GM21825 (cell line): ENCODE results near the gene CLEC3A.
"Not testable (repeated sequence)": the region's sequence is repeated elsewhere in the genome, so short reads cannot be mapped to it uniquely, and the experiment has no call there.

Source experiments
- ATAC-seq: cut with Tn5 transposase; IDR thresholded peaks from one replicate; pipeline ENCODE4 v1.9.1; 2021; ENCODE audit warnings: mild to moderate bottlenecking, moderate library complexity; ENCODE audit not compliant: unreplicated experiment

The CLEC3A gene

DNA sequence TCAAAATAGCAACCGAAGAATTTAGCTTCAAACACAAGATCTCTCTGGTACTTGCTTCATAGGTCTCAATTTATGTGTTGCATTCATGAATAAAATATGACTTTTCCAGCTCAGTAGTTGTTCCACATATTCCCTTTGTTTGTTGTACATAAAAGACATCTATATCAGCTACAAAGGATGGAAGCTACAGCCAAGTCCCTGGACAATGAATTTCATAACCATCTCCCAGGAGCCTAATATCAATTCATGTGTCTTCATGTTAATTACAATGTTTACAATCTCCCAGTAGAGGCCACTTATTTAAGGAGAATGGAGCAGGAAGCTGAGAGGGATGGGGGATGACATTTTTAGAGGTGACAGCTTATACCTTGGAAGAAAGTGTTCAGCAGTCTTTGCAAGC, 3.3 kb downstream of the CLEC3A start:
- ATAC-seq, result no peak

DNA sequence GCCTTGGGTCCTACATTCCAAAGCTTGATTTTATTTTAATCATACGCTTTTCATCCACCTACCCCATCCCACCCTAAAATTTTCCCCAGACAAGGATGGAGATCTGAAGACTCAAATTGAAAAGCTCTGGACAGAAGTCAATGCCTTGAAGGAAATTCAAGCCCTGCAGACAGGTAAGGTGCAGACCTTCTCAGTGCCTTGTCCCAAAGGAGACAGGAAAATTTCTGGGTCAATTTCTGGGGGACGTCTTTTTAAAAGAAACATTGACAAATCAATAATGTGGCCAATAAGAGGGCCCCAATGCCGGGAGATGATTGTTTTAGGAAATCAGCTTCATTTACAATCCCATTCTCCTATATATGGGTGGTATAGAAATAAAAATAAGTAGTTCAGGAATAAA, 5.7 kb downstream of the CLEC3A start:
- ATAC-seq, result no peak

DNA sequence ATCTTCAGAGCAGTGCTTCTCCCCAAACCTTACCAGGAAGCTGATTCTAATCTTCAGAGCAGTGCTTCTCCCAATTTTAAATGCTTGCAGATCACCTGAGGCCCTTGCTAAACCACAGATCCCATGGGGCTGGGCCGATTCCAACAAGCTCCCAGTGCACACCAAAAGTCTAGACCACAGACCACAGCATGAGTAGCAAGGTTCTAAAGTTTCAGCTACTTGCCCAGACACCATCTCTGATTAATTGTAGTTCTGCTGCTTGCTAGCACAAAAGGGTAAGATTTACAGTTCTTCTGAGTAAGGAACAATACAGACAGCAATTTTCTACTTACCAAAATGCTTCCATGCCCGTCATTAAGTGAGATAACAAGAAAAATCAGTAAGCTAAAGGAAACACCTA, 12.2 kb downstream of the CLEC3A start:
- no peak for ATAC-seq

DNA sequence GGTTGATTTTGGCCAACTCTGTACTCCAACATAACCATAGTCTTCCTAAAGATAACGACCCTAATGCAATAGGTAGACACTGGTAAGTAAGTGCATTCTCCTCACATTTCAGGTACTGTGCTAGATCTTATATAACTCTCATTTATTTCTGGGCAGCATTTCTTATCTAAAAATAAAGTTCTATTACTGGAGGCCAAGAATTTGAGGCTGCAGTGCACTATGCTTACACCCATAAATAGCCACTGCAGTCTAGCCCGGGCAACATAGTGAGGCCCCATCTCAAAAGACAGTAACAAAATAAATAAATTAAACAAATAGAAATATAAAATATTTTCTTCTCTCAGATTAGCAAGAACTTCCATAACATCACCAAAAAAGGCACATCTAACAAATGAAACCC, 12.7 kb downstream of the CLEC3A start:
- no peak for ATAC-seq

DNA sequence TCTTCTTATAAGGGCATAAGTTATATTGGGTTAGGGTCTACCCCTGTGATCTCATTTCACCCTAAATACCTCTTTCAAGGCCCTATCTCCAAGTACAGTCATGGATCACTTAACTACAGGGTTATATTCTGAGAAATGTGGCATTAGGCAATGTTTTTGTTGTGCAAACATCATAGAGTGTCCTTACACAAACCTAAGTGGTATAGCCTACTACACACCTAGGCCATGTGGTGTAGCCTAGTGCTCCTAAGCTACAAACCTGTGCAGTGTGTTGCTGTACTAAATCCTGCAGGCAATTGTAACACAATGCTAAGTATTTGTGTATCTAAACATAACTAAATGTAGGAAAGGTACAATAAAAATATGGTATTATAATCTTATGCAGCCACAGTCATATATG, 18.0 kb downstream of the CLEC3A start:
- no peak for ATAC-seq

DNA sequence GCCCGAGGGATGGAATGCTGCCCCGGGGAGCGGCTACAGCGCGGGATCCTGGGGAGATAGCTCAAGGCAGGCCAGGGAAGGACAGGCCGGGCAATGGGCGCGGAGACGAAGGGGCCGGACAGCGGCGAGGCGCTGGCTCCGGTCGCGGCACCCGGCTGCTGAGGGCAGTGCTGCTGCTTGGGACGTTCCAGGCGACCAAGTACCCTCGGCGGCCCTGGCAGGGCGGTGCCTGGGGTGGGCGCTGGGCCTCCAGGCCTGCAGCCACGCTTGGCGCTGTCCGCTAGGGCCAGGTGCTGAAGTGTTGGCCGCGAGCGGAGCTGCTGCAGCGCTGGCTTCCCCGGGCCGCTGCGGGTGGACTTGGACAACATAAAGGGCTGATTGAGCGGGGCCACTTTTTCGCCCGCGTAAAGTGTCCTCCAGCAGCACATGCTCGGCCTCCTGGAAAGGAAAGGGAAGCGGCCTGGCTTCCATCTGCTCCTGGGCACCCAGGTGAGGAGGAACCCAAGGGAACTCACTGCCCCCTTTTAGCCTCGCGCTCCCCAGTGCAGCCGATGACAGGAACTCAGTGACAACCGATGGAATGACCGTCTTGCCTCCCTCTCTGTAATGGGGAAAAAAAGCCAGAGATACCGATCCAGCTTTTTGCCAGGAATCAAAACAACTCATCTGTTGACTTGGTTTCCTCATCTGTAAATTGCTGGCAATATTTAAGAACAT, 23.7 kb downstream of the CLEC3A start:
- ATAC-seq, result no peak

DNA sequence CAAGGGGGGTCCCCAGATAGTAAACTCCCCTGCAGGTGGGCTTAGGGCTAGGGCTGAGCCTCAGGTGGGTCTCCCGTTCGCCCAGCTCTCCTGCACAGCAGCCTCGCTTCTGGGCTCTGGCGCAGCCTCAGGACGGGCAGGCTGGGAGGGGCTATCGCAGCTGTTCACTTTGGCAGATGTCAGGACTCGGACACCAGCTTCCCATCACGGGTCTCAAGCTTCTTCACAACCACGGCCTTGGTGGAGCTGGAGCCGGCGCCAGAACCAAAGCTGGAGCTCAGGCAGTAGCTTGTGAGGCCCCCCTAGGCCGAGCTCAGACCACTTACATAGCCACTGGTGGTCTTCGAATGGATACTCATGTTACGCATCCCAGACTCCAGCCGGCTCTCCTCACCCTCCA, 26.0 kb downstream of the CLEC3A start:
- ATAC-seq, result no peak

DNA sequence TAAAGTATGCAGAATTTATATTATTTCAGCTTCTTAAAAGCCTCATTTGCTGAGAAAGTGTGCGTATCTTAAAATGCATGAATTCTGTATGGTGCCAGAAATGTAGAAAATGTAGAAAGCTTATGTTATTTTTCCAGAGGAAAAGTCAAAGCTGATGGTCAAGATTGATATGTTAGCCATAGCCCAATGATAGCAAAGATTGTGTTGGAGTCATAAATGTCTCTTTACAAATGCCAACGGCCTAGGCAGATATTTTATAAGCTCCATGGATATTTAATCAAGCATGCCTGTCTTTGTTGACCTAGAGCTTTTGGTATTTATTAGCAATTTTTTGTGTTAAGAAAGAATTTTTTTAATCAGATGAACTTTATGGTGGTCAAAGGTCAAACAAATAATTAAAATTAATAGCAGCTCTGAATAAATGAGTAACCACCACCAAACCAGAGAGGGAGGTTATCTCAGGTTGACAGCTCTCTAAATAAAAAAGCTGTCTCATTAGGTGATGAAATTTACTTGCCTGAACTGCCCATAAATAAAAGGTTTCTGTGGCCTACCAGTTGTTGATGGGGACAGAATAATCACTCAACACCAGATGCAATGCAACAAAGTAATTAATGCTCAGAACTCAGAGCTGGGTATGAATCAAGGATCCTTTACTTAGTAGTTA, 28.5 kb downstream of the CLEC3A start:
- no peak for ATAC-seq

DNA sequence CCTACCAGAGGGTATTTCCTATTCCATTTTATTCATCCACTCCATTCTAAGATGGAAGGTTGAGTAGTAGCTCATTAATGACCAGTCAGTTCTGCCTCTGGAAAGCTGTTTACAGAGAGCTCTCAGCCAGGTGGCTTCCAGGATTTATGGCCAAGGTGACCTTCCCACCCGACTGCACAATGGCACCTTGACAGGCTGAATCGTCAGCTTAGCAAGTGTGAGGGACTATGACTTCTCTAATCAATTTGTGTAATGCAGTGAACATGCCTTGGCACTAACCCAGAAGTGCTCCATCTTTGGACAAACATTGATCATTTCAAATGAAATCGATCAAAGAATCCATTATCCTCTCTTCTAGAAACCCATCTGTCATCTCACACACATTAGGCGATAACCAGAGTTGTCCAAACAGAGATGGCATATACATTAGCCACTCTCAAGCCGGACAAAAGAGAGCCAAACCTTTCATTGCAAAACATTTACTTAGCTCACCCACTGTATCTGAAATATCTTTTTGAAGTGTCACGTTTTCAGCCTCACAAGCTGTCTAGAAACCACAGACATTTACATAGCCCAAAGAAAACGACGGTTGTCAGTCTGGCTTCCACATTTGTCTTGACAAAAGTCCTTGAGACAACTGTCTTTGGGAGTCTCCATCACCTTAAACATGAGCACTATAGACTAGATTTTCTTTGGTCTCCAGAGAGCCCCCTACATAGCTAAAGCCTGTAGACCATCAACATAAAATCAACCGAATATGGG, 35.6 kb downstream of the CLEC3A start:
- ATAC-seq, result no peak

DNA sequence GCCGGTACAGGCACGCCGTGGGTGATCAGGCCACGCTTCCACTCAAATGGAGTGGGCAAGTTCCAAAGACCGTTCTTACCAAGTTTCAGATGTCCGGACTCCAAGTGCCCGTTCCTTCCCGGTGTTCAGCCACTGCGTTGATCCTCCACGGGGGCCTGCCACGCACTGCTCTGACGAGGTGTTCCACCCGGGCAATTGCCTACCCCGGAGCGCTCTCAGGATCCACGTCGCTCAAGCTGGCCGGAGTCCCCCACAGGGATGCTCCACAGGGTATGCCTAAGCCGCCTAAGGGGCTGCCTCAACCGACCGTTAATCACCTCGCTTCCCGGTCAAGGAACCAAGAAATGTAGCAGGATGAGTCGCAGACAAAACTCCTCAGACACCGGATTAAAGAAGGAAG, 37.5 kb downstream of the CLEC3A start:
- ATAC-seq, result not testable (repeated sequence)

DNA sequence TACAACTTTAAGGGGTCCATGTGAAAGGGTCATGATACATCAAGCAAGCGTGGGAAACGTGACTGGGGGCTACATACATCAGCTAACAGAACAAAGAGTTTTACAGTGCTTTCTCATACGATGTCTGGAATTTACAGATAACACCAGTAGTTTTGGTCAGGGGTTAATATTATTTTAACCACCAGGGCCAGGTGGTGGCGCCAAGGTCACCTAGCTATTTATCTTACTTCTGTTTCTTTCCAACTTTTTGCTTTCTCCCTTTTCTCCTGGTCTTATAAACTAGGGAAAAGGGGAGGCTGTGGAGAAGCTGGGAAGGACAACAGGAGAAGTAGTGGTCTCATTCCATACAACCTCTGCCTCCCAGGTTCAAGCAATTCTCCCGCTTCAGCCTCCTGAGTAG, 37.9 kb downstream of the CLEC3A start:
- no peak for ATAC-seq

DNA sequence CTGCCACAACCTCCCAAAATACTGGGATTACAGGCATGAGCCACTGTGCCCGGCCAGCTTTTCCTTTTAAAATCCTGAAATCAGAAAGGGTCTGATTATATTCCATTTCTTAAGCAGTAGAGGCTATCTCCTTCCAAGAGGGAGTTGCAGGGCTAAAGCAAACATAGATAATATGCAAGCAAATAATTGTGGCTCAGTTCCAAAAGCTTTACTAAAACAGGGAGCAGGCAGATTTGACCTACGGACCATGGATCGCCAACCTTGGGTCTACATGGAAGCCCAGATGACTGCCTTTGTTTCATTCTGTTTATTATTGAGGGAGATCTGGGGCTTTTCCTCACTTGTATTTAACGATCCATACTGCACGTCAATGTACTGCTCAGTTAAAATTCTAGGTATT, 38.5 kb downstream of the CLEC3A start:
- ATAC-seq, result no peak

DNA sequence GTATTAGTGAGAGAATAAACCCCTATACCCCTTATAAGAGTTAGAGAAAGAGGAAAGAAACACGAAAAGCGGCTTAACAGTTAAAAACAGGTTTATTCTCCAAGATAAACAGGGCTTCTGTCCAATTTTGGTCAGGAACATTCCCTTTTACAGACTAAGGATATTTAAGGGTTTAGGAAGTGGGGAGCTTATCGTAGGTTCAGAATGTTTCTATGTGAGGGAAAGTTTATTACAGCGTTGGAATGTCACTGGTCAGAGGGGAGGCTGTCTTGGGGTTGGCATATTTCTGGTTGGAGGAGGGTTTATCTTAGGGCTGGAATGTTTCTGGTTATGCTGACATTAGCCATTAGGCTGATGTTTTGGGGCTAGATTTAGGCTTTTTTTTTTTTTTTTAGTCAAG, 43.0 kb downstream of the CLEC3A start:
- ATAC-seq, result no peak

DNA sequence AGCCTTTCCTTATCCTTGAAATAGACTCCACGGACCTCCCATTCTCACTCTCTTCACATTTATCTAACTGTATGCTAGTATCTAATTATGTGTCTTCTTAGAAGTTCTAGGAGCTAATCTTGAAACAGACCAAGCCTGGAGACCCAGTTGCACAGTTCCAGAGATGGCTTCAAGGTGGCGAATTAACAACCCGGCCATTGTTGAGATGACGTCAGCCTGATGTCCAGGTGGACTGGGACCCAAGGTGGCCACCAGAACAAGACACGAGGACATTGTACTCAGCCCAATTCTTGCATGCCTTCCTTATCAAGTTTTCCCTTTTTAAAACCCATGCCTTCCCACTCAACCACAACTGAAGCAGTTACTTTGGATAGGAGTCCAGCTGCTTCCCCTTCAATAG, 47.6 kb downstream of the CLEC3A start:
- ATAC-seq, result no peak

DNA sequence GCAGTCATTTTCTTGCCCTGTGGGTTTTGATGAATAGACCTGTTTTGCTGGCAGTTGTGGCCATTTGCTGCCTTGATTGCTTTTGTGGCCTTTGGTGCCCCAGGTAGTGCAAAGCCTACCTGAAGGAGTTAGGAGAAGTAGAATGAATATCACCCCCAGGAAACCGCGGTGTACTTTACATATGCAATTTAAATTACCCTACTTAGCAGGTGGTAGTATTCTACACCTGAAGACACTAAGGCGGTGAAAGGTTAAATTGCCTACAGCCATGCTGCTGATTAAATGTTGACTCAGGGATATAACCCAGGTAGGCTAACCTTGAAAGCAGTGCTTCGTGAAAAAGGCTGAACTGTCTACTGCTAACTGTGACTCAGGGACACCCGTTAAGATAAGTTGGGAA, 49.9 kb downstream of the CLEC3A start:
- no peak for ATAC-seq

DNA sequence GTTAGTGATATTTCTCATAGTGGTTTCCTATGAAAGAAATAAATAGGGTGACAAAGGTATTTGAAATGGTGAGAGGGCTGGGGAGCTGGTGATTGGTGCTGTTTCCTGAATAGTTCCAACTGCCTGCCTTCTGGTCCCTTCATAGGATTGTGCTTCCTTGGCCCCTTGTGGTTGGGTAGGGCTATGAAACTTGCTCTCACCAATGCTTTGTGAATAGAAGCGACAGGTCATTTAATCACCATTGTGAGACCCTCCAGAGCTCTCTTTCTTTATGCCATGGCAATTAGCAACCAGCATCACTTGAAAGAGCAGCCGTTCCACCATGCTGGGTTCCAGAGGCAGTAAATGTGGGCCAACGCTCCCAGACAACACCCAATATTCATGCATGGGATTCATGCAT, 53.5 kb downstream of the CLEC3A start:
- ATAC-seq, result no peak

DNA sequence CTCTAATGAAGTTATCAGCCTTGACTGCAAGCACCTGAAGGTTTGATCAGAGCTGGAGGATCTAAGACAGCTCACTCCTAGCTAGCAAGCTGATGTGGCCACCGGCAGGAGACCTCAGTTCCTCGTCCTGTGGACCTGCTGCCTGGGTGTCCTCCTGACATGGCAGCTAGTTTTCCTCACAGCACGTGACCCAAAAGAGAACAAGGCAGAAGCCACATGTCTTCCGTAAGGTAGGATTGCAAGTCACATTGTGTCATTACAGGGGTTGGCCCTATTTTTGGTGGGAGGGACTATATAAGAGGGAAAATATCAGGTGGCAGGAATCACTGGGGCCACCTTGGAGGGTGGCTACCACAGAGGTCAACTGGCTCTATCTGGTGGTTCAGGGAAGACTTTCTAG, 59.0 kb downstream of the CLEC3A start:
- no peak for ATAC-seq
